Fibroblast of lung (primary cell): Measurements from ENCODE around the gene APBB2. TPM values are rescaled to one million over a fixed set of nuclear protein-coding genes. Genes with fewer than 3 reads are reported as not detected.

Experiments used
- DNase-seq, 2 donors: peaks; one replicate each; pipeline versions ENCODE4 v3.0.0 to v3.0.0-alpha.2; 2010; ENCODE audit warnings: low read depth in 2 of 2
- H2AFZ ChIP-seq: 2 replicates; pipeline ENCODE4 v1.5.1; 2012; ENCODE audit warnings: low read length, control low read depth, inconsistent platforms
- H3K27ac ChIP-seq: 2 replicates; pipeline ENCODE4 v1.5.1; 2011; ENCODE audit warnings: low read length, control low read depth; ENCODE audit not compliant: insufficient read depth
- H3K27me3 ChIP-seq: 2 replicates; pipeline ENCODE4 v1.5.1; 2011; ENCODE audit warnings: mild to moderate bottlenecking, low read length; ENCODE audit not compliant: control insufficient read depth, insufficient read depth
- H3K36me3 ChIP-seq: 2 replicates; pipeline ENCODE4 v1.5.1; 2011; ENCODE audit warnings: low read length; ENCODE audit not compliant: control insufficient read depth, insufficient read depth
- H3K4me1 ChIP-seq: 2 replicates; pipeline ENCODE4 v1.5.1; 2011; ENCODE audit warnings: low read length; ENCODE audit not compliant: control insufficient read depth, insufficient read depth; ENCODE audit errors: extremely low read depth
- H3K4me2 ChIP-seq: 2 replicates; pipeline ENCODE4 v1.5.1; 2011; ENCODE audit warnings: low read length, control low read depth; ENCODE audit not compliant: insufficient read depth; ENCODE audit errors: extremely low read depth
- H3K4me3 ChIP-seq, 4 experiments: fragments of 200-600 bp in 1 of 4; sonication (generic) in 1 of 4; replicated peaks in 1 of 4; 2 replicates each; pipeline ENCODE4 v1.5.1; 2011 to 2016; ENCODE audit warnings: low read length in 4 of 4, low read depth in 3 of 4, mild to moderate bottlenecking in 3 of 4, control low read depth in 2 of 4, inconsistent platforms in 1 of 4, mixed read lengths in 1 of 4; ENCODE audit not compliant: insufficient read depth in 1 of 4; ENCODE audit errors: control extremely low read depth in 1 of 4
- H3K79me2 ChIP-seq: 2 replicates; pipeline ENCODE4 v1.5.1; 2012; ENCODE audit warnings: mild to moderate bottlenecking, low read length, inconsistent platforms; ENCODE audit not compliant: control insufficient read depth, insufficient read depth
- H3K9ac ChIP-seq: 2 replicates; pipeline ENCODE4 v1.5.1; 2011; ENCODE audit warnings: mild to moderate bottlenecking, low read length, control low read depth; ENCODE audit not compliant: insufficient read depth
- H3K9me3 ChIP-seq: 2 replicates; pipeline ENCODE4 v1.5.1; 2012; ENCODE audit warnings: low read depth, low read length; ENCODE audit not compliant: control insufficient read depth, insufficient read depth
- H4K20me1 ChIP-seq: 2 replicates; pipeline ENCODE4 v1.5.1; 2011; ENCODE audit warnings: low read length; ENCODE audit not compliant: control insufficient read depth, insufficient read depth; ENCODE audit errors: extremely low read depth
- EZH2 ChIP-seq: IDR thresholded peaks from 2 replicates; pipeline ENCODE4 v1.5.1; 2012; ENCODE audit warnings: low read length, control low read depth, mild to moderate bottlenecking; ENCODE audit errors: missing control alignments
- polyA plus RNA-seq, 2 donors: library from polyadenylated mRNA; depleted of rRNA in 1 of 2; stranded (reverse) in 1 of 2; unstranded in 1 of 2; fragments of >200 nt; gene quantifications; 2 replicates each; pipeline ENCODE4 v1.2.1, GENCODE V29; 2011 to 2012; ENCODE audit warnings: missing spikeins in 1 of 2
- total RNA-seq: library from RNA; depleted of rRNA; stranded (reverse); fragments of >200 nt; gene quantifications from 2 replicates; pipeline ENCODE4 v1.2.1, GENCODE V29; 2014
- TF ChIP-seq, protein P1 (sequence below), 2 donors: IDR thresholded peaks in 1 of 2; conservative IDR thresholded peaks in 1 of 2; 1 replicate in 1 of 2; 2 replicates in 1 of 2; pipeline ENCODE4 v1.5.1; 2011 to 2012; ENCODE audit warnings: low read length in 2 of 2, control low read depth in 1 of 2, inconsistent platforms in 1 of 2, low read depth in 1 of 2, mild to moderate bottlenecking in 1 of 2

The APBB2 gene
- total and polyA plus RNA-seq, 2 donors (not counting 1 experiment from before 2014, with no cell fraction given): 25.1 to 29.8 TPM

DNA sequence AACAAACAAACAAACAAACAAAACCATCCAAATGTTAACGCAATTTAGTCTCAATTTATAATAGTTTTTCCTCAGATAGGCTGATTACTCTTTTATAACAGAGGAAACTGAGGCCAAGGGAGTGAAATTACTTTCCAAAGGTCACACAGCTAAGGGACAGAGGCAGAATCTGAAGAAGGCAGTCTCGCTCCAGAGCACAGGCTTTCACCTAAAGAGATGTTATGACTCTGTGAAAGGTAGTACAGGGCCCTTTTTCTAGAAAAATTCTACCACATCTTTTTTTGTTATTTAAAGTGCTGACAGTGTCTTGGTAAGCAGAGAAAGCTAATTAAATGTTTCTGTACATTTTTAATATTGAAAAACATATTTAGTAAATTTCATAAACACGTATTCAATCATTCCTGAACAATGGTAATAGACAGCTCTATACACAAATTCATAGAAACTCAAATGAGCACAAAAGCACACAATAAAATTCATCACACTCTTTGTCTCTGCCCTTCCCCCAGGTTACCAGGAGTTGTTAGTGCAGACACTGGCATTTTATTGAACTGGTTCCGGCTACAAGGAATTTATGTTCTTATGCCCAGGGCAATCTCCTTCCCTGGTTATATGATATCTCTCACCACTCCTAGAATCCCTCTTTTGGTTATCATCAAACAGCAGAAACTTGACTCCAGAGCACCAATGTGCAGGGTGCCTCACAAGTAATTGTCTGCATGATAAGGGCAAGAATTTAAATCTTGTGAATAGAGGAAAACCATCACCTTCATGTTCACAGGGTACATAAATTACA is 7.7 kb upstream of the APBB2 start:
- Histone ChIP-seq H3K36me3 (no peaks in the 10 kb centered on the region), H3K4me1 (no peaks in the 10 kb centered on the region), H3K9ac (no peak overlapping the region), H3K27ac (no peak overlapping the region), H3K4me2 (no peak overlapping the region), H4K20me1 (no peaks in the 10 kb centered on the region), H3K9me3 (no peaks in the 10 kb centered on the region), H3K4me3 (no peak overlapping the region), H3K79me2 (no peaks in the 10 kb centered on the region), H2AFZ (no peak overlapping the region), H3K27me3 (no peaks in the 10 kb centered on the region)
- no peak for DNase-seq
- no peak for TF ChIP-seq EZH2
- TF ChIP-seq, protein P1, sequence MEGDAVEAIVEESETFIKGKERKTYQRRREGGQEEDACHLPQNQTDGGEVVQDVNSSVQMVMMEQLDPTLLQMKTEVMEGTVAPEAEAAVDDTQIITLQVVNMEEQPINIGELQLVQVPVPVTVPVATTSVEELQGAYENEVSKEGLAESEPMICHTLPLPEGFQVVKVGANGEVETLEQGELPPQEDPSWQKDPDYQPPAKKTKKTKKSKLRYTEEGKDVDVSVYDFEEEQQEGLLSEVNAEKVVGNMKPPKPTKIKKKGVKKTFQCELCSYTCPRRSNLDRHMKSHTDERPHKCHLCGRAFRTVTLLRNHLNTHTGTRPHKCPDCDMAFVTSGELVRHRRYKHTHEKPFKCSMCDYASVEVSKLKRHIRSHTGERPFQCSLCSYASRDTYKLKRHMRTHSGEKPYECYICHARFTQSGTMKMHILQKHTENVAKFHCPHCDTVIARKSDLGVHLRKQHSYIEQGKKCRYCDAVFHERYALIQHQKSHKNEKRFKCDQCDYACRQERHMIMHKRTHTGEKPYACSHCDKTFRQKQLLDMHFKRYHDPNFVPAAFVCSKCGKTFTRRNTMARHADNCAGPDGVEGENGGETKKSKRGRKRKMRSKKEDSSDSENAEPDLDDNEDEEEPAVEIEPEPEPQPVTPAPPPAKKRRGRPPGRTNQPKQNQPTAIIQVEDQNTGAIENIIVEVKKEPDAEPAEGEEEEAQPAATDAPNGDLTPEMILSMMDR (conservative IDR thresholded peaks at IDR 0.05 in 1 of 2, IDR thresholded peaks at IDR 0.05 in 1 of 2; ENCODE audit: low read depth in 1 of 2, low read length in 2 of 2): no peak

DNA sequence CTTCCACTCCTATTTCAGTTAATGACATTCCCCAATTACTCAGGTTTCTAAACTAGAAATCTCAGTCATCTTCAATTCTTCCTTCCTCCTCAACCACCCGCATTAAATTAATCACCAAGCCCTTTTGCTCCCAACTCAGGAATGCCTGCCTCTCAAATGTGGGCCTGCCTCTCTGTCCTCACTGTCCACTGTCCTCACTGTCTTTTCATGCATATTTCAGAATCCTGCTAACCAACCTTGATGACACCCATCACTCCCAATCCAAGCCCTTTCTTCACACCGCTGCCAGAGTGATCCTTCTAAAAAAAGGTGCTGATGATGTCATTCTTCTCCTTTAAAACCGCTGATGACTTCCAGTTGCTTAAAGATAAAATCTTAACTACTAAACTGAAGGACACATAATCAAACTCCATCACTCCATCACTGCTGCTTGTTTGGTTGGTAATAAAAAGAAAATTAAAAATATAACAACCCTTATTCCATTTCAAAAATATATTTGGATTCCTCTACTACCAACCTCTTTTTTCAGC is 5.1 kb upstream of the APBB2 start:
- no peak overlapping the region for H3K27ac ChIP-seq
- no peak overlapping the region for H3K4me3 ChIP-seq
- H3K9ac ChIP-seq: no peak overlapping the region
- no peaks in the 10 kb centered on the region for H3K4me1 ChIP-seq
- H2AFZ ChIP-seq: no peak overlapping the region
- TF ChIP-seq, protein P1 (conservative IDR thresholded peaks at IDR 0.05 in 1 of 2, IDR thresholded peaks at IDR 0.05 in 1 of 2; ENCODE audit: low read depth in 1 of 2, low read length in 2 of 2): no peak
- no peak for TF ChIP-seq EZH2
- no peak for DNase-seq
- no peaks in the 10 kb centered on the region for H3K79me2 ChIP-seq
- no peaks in the 10 kb centered on the region for H3K9me3 ChIP-seq
- H3K36me3 ChIP-seq: no peaks in the 10 kb centered on the region
- no peaks in the 10 kb centered on the region for H3K27me3 ChIP-seq
- no peak overlapping the region for H3K4me2 ChIP-seq
- no peaks in the 10 kb centered on the region for H4K20me1 ChIP-seq

DNA sequence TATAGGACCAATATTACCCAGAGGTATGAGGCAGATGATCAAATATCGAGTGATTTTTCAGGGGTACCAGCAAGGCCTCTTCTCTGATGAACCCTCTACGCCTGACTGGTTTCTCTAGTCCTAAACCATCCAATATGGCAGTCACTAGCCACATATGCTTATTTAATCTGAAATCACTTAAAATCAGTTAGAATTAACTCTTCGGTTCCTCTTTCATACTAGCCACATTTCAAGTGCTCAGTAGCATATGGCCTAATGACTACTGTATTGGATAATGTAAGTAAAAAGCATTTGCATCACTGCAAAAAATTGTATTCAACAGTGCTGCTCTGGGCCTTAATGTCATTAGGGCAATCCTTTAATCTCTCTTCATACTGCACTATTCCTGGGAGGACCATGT is 4.4 kb upstream of the APBB2 start:
- no peak for DNase-seq
- Histone ChIP-seq H3K9ac (no peak overlapping the region), H3K36me3 (no peaks in the 10 kb centered on the region), H4K20me1 (no peaks in the 10 kb centered on the region), H3K4me2 (no peak overlapping the region), H3K79me2 (peaks cover under 1% of the 10 kb centered on the region), H3K4me3 (no peak overlapping the region), H3K27ac (no peak overlapping the region), H3K4me1 (no peaks in the 10 kb centered on the region), H2AFZ (no peak overlapping the region), H3K27me3 (no peaks in the 10 kb centered on the region), H3K9me3 (no peaks in the 10 kb centered on the region)
- TF ChIP-seq, protein P1 (conservative IDR thresholded peaks at IDR 0.05 in 1 of 2, IDR thresholded peaks at IDR 0.05 in 1 of 2; ENCODE audit: low read depth in 1 of 2, low read length in 2 of 2): no peak
- no peak for TF ChIP-seq EZH2
